Spleen (tissue), 11 donors: ENCODE data around the gene GMPS. TPM values are rescaled to one million over a fixed set of nuclear protein-coding genes. Genes with fewer than 3 reads are reported as not detected.

Experiments used
- DNase-seq: peaks from one replicate; pipeline ENCODE4 v3.0.0-alpha.2; 2020
- H3K27ac ChIP-seq, 8 donors: fragments of 200-600 bp; sonication (generic) in 7 of 8; 1 replicate in 4 of 8; 2 replicates in 4 of 8; pipeline versions ENCODE4 v1.5.0 to v1.8.0; 2016 to 2021; ENCODE audit warnings: inconsistent platforms in 4 of 8, mild to moderate bottlenecking in 4 of 8, moderate library complexity in 1 of 8
- H3K27me3 ChIP-seq, 7 donors: fragments of 200-600 bp; sonication (generic) in 6 of 7; replicated peaks in 1 of 7; 1 replicate in 4 of 7; 2 replicates in 3 of 7; pipeline versions ENCODE4 v1.5.0 to v1.8.0; 2016 to 2021; ENCODE audit warnings: inconsistent platforms in 3 of 7, mild to moderate bottlenecking in 1 of 7
- H3K36me3 ChIP-seq, 6 donors: fragments of 200-600 bp; sonication (generic) in 5 of 6; 1 replicate in 4 of 6; 2 replicates in 2 of 6; pipeline versions ENCODE4 v1.5.0 to v1.8.0; 2016 to 2021; ENCODE audit warnings: inconsistent platforms in 2 of 6
- H3K4me1 ChIP-seq, 6 donors: fragments of 200-600 bp; sonication (generic) in 5 of 6; 1 replicate in 3 of 6; 2 replicates in 3 of 6; pipeline versions ENCODE4 v1.5.0 to v1.8.0; 2016 to 2021; ENCODE audit warnings: inconsistent platforms in 3 of 6
- H3K4me3 ChIP-seq, 8 donors: fragments of 200-600 bp; sonication (generic) in 7 of 8; 1 replicate in 4 of 8; 2 replicates in 4 of 8; pipeline versions ENCODE4 v1.5.0 to v1.8.0; 2016 to 2021; ENCODE audit warnings: inconsistent platforms in 4 of 8, mild to moderate bottlenecking in 4 of 8, moderate library complexity in 2 of 8
- H3K9me3 ChIP-seq, 8 donors: fragments of 200-600 bp; sonication (generic) in 7 of 8; 1 replicate in 4 of 8; 2 replicates in 4 of 8; pipeline versions ENCODE4 v1.5.0 to v1.8.0; 2016 to 2021; ENCODE audit warnings: inconsistent platforms in 4 of 8
- POLR2A ChIP-seq, 3 donors: fragments of 450-650 bp; IDR thresholded peaks; one replicate each; pipeline ENCODE4 v1.5.1; 2017; ENCODE audit warnings: antibody characterized with exemption in 3 of 3, mild to moderate bottlenecking in 1 of 3
- POLR2AphosphoS5 ChIP-seq, 3 donors: sonication (generic); formaldehyde crosslinking; IDR thresholded peaks; one replicate each; pipeline ENCODE4 v1.5.1; 2017; ENCODE audit warnings: antibody characterized with exemption in 3 of 3
- WGBS, 5 donors: extraction: QIAGEN DNeasy Blood & Tissue Kit in 3 of 5; methylation state at CpG; one replicate each; pipeline versions ENCODE4 v1.1.5 to v1.1.7; 2013 to 2018; 5-methylcytosine and 5-hydroxymethylcytosine counted together
- intact Hi-C: fragments of 100-400 bp; cut with DNase I; formaldehyde crosslinking; loops from one replicate; pipeline ENCODE4 v1.15.0; 2023; ENCODE audit warnings: low total_unique reads
- polyA plus RNA-seq, 3 donors: library from polyadenylated mRNA; stranded (reverse); fragments of 200-250 nt; gene quantifications; one replicate each; pipeline ENCODE4 v1.2.1, GENCODE V29; 2013
- total RNA-seq, 7 donors: library from RNA; depleted of rRNA in 3 of 7; stranded (reverse); fragments of >200 nt in 3 of 7; fragmentation: NEBNext Ultra II Directional in 4 of 7; extraction: Animal tissue kit (Norgen Biotek cat#: 25700) in 4 of 7; gene quantifications; one replicate each; pipeline versions ENCODE4 v1.1.0 to v1.2.1, GENCODE V29; 2016 to 2021
- TF ChIP-seq, protein P1 (sequence below), 11 experiments: fragments of 200-600 bp in 7 of 11; fragments of 450-650 bp in 4 of 11; sonication (generic) in 4 of 11; IDR thresholded peaks in 8 of 11; conservative IDR thresholded peaks in 3 of 11; 1 replicate in 7 of 11; 2 replicates in 4 of 11; pipeline versions ENCODE4 v1.4.0 to v1.8.0; 2016 to 2021; ENCODE audit warnings: antibody characterized with exemption in 11 of 11, inconsistent platforms in 4 of 11, mild to moderate bottlenecking in 1 of 11
- donor health status: healthy with polysubstance abuse.
- donor health status: DM: no; HTN: no; CAD: no; lungs with moderate emphysema.
- donor health status: DM: no; HTN: no; CAD: no.
- donor health status: Bipolar disorder and iron deficiency.
- donor health status: healthy.
- donor health status: DM: no; HTN: no; CAD: no.
- donor health status: DM: yes; HTN: yes; CAD: no.

Gene GMPS
- total and polyA plus RNA-seq, 10 donors: 10.8 to 47.4 (median 35.7) TPM

DNA sequence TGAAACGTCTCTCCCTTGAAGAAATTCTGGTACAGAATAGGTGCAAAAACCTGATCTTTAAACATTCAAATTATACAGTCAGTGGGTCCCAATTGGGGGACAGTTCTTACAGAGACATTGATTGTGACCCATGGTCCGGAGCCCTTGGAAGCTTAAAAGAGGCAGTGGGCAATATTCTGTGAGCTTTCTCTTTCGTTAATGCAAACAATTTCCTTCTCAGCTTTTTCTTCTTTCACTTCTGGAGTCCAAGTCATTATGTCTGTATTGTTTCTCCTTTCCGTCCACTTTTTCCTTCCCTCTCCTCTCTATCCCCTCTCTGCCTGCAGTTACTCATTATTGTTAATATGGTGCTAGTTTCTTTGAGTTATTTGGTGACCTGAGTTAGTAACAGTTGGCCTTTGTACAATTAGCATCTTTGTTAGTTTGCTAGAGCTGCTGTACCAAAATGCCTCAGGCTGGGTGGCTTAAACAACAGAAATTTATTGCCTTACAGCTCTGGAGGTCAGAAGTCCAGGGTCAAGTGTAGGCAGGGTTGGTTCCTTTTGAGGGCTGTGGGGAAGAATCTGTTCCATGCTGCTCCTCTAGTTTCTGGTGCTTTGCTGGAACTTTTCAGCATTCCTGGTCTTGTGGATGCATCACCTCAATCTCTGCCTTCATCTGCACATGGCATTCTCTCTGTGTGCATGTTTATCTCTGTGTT is 102.6 kb downstream of the GMPS start:
- Histone ChIP-seq H3K27ac (no peak overlapping the region), H3K9me3 (peaks cover 0 to 6% (median 0%) of the 10 kb centered on the region in 8 donors), H3K27me3 (no peaks in the 10 kb centered on the region), H3K4me1 (no peaks in the 10 kb centered on the region), H3K36me3 (no peaks in the 10 kb centered on the region), H3K4me3 (no peak overlapping the region)
- intact Hi-C loops: no loop called here
- TF ChIP-seq POLR2AphosphoS5 (IDR thresholded peaks at IDR 0.05) (no peak), POLR2A (IDR thresholded peaks at IDR 0.05) (no peak)
- TF ChIP-seq, protein P1, sequence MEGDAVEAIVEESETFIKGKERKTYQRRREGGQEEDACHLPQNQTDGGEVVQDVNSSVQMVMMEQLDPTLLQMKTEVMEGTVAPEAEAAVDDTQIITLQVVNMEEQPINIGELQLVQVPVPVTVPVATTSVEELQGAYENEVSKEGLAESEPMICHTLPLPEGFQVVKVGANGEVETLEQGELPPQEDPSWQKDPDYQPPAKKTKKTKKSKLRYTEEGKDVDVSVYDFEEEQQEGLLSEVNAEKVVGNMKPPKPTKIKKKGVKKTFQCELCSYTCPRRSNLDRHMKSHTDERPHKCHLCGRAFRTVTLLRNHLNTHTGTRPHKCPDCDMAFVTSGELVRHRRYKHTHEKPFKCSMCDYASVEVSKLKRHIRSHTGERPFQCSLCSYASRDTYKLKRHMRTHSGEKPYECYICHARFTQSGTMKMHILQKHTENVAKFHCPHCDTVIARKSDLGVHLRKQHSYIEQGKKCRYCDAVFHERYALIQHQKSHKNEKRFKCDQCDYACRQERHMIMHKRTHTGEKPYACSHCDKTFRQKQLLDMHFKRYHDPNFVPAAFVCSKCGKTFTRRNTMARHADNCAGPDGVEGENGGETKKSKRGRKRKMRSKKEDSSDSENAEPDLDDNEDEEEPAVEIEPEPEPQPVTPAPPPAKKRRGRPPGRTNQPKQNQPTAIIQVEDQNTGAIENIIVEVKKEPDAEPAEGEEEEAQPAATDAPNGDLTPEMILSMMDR (IDR thresholded peaks at IDR 0.05 in 8 of 11, conservative IDR thresholded peaks at IDR 0.05 in 3 of 11): no peak
- 67 to 83% (median 76%) methylated on average over 4 of the region's 4 CpGs for WGBS, 5 donors
- DNase-seq: no peak

DNA sequence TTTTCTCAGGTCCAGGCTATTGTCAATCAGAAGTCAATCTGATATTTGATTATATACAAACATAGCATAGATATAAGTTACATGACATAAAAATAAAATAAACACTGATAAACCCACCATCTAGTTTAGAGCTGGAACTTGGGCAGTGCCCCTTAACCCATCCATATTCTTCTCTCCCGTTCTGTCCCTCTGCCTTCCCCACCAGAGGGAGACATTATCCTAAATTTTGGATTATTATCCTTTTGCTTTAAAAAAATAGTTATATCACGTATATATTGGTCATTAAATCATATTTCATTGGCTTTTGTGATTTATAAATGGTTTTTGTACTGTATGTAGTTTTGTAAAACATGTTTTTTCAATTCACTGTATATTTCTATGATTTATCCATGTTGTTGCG is 107.9 kb downstream of the GMPS start:
- no peaks in the 10 kb centered on the region for H3K4me1 ChIP-seq
- no peaks in the 10 kb centered on the region for H3K27me3 ChIP-seq
- no peaks in the 10 kb centered on the region for H3K36me3 ChIP-seq
- TF ChIP-seq POLR2AphosphoS5 (IDR thresholded peaks at IDR 0.05): no peak
- TF ChIP-seq, protein P1 (IDR thresholded peaks at IDR 0.05 in 8 of 11, conservative IDR thresholded peaks at IDR 0.05 in 3 of 11): peak in 2 of 11 experiments; percentile 12 to 18
- intact Hi-C loops: no loop called here
- H3K27ac ChIP-seq: no peak overlapping the region
- H3K4me3 ChIP-seq: no peak overlapping the region
- DNase-seq: no peak
- no peaks in the 10 kb centered on the region for H3K9me3 ChIP-seq
- 77 to 86% (median 82%) methylated on average over 3 of the region's 3 CpGs for WGBS, 5 donors

DNA sequence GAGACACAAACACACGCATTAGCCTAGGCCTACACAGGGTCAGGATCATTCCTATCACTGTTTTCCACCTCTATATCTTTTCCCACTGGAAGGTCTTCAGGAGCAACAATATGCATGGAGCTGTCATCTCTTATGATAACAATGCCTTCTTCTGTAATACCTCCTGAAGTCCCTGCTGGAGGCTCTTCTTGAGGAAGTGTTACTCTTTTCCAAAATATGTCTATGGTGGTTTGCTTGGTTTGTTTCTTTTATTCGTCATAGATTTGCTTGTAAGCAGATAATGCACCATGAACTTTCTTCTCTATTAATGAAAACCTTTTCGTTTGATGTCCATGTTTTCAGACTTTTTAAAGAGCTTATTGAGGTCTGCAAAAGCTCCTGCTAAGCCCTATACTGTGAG is 109.3 kb downstream of the GMPS start:
- WGBS, 5 donors: 80 to 91% (median 87%) methylated on average over 3 of the region's 3 CpGs
- DNase-seq: no peak
- intact Hi-C loops: no loop called here
- TF ChIP-seq POLR2AphosphoS5 (IDR thresholded peaks at IDR 0.05) (no peak), POLR2A (IDR thresholded peaks at IDR 0.05) (no peak)
- TF ChIP-seq, protein P1 (IDR thresholded peaks at IDR 0.05 in 8 of 11, conservative IDR thresholded peaks at IDR 0.05 in 3 of 11): no peak
- no peaks in the 10 kb centered on the region for H3K27me3 ChIP-seq
- no peaks in the 10 kb centered on the region for H3K9me3 ChIP-seq
- no peak overlapping the region for H3K27ac ChIP-seq
- no peaks in the 10 kb centered on the region for H3K36me3 ChIP-seq
- no peak overlapping the region for H3K4me3 ChIP-seq
- H3K4me1 ChIP-seq: no peaks in the 10 kb centered on the region

DNA sequence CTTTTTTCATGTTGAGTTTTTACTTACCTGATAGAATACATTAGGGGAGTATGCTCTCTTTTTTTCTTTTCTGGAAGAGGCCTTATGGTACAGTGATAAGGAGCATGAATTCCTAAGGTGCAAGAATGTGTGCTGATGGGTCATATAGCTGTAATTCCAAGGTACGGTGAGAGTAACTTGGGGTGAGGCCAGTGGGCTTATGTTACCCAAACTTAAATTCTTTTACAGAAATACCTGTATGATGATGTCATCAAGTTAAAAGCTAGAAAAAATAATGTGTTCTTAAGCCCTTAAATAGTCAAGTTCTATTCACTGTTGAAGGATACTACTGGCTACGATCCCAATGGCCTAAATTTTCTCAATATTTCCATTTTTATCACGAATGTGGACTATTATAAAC is 111.2 kb downstream of the GMPS start:
- no peaks in the 10 kb centered on the region for H3K4me1 ChIP-seq
- no peak overlapping the region for H3K27ac ChIP-seq
- no peaks in the 10 kb centered on the region for H3K36me3 ChIP-seq
- H3K27me3 ChIP-seq: no peaks in the 10 kb centered on the region
- no peaks in the 10 kb centered on the region for H3K9me3 ChIP-seq
- no peak overlapping the region for H3K4me3 ChIP-seq
- TF ChIP-seq POLR2A (IDR thresholded peaks at IDR 0.05) (no peak), POLR2AphosphoS5 (IDR thresholded peaks at IDR 0.05) (no peak)
- TF ChIP-seq, protein P1 (IDR thresholded peaks at IDR 0.05 in 8 of 11, conservative IDR thresholded peaks at IDR 0.05 in 3 of 11): no peak
- intact Hi-C loops: no loop called here
- 76 to 89% (median 84%) methylated on average over 3 of the region's 3 CpGs for WGBS, 5 donors
- DNase-seq: no peak
